BLaER1 treated with 17β-estradiol and CSF1 and Interleukin-3, amounts not matched to agents 10 nM and 100 nM (cell line): ENCODE results near the gene C2CD2.

ENCODE experiments used
- H3K27ac ChIP-seq, 11 experiments: shearing (Covaris generic); formaldehyde crosslinking; 2 replicates each; pipeline ENCODE4 v1.8.1; 2022
- H3K27me3 ChIP-seq, 11 experiments: shearing (Covaris generic); formaldehyde crosslinking; 2 replicates each; pipeline ENCODE4 v1.8.1; 2022
- H3K36me3 ChIP-seq, 11 experiments: shearing (Covaris generic); formaldehyde crosslinking; 2 replicates each; pipeline ENCODE4 v1.8.1; 2022
- H3K4me1 ChIP-seq, 10 experiments: shearing (Covaris generic); formaldehyde crosslinking; 2 replicates each; pipeline ENCODE4 v1.8.1; 2022
- H3K4me2 ChIP-seq, 11 experiments: shearing (Covaris generic); formaldehyde crosslinking; 2 replicates each; pipeline ENCODE4 v1.8.1; 2022
- H3K4me3 ChIP-seq, 10 experiments: shearing (Covaris generic); formaldehyde crosslinking; 2 replicates each; pipeline ENCODE4 v1.8.1; 2022
- H3K9ac ChIP-seq, 11 experiments: shearing (Covaris generic); formaldehyde crosslinking; 2 replicates each; pipeline ENCODE4 v1.8.1; 2022
- H3K9me3 ChIP-seq, 11 experiments: shearing (Covaris generic); formaldehyde crosslinking; replicated peaks in 1 of 11; 2 replicates each; pipeline ENCODE4 v1.8.1; 2022
- H4K20me1 ChIP-seq, 11 experiments: shearing (Covaris generic); formaldehyde crosslinking; 2 replicates each; pipeline ENCODE4 v1.8.1; 2022
- Cebpa-rat ChIP-seq, 11 experiments: shearing (Covaris generic); IDR thresholded peaks; 2 replicates each; pipeline ENCODE4 v1.8.1; 2022

Gene C2CD2

GRCh38 chr21:41877901-41878830 lies 75.7 kb downstream of the C2CD2 start:
- peaks cover 0 to 35% (median 16%) of the 10 kb centered on the region in 11 experiments; a peak in 11 of 22 replicates for H4K20me1 ChIP-seq
- H3K36me3 ChIP-seq: peaks cover 0 to 6% (median 0%) of the 10 kb centered on the region in 11 experiments; a peak in 3 of 22 replicates
- H3K4me1 ChIP-seq: peaks cover 18 to 63% (median 55%) of the 10 kb centered on the region in 10 experiments; a peak in 19 of 20 replicates
- H3K4me3 ChIP-seq: peak overlapping the region; percentile 84 to 97 (median 88)
- H3K9ac ChIP-seq: peak overlapping the region; percentile 91 to 98 (median 98)
- H3K9me3 ChIP-seq: no peaks in the 10 kb centered on the region
- H3K27me3 ChIP-seq: no peaks in the 10 kb centered on the region
- TF ChIP-seq Cebpa-rat (IDR thresholded peaks at IDR 0.05): no peak
- H3K4me2 ChIP-seq: peak overlapping the region; percentile 82 to 99 (median 96)
- peak overlapping the region; percentile 74 to 100 (median 97); a peak in 21 of 22 replicates for H3K27ac ChIP-seq

GRCh38 chr21:41876928-41877652 lies 76.7 kb downstream of the C2CD2 start:
- Histone ChIP-seq H3K27ac (peak overlapping the region in 5 of 11 experiments; percentile 96 to 99 (median 97); a peak in 8 of 22 replicates), H3K4me3 (peak overlapping the region in 5 of 10 experiments; percentile 84 to 93 (median 89); a peak in 8 of 20 replicates), H3K4me2 (peak overlapping the region; percentile 82 to 99 (median 96)), H3K27me3 (no peaks in the 10 kb centered on the region), H3K9me3 (no peaks in the 10 kb centered on the region), H4K20me1 (peaks cover 0 to 43% (median 16%) of the 10 kb centered on the region in 11 experiments; a peak in 12 of 22 replicates), H3K4me1 (peaks cover 18 to 72% (median 59%) of the 10 kb centered on the region in 10 experiments; a peak in 19 of 20 replicates), H3K36me3 (peaks cover 0 to 9% (median 0%) of the 10 kb centered on the region in 11 experiments; a peak in 3 of 22 replicates), H3K9ac (peak overlapping the region in 7 of 11 experiments; percentile 96 to 98 (median 98); a peak in 6 of 22 replicates)
- TF ChIP-seq Cebpa-rat (IDR thresholded peaks at IDR 0.05): no peak

- H3K4me3 ChIP-seq: no peak overlapping the region
- peaks cover 0 to 9% (median 0%) of the 10 kb centered on the region in 11 experiments; a peak in 3 of 22 replicates for H3K36me3 ChIP-seq
- peak overlapping the region in 10 of 11 experiments; percentile 7 to 99 (median 95); a peak in 19 of 22 replicates for H3K4me2 ChIP-seq
- H3K9me3 ChIP-seq: no peaks in the 10 kb centered on the region
- H4K20me1 ChIP-seq: peaks cover 0 to 47% (median 16%) of the 10 kb centered on the region in 11 experiments; a peak in 12 of 22 replicates
- H3K9ac ChIP-seq: no peak overlapping the region
- no peak overlapping the region for H3K27ac ChIP-seq
- peaks cover 18 to 79% (median 64%) of the 10 kb centered on the region in 10 experiments; a peak in 19 of 20 replicates for H3K4me1 ChIP-seq
- TF ChIP-seq Cebpa-rat (IDR thresholded peaks at IDR 0.05): no peak
- no peaks in the 10 kb centered on the region for H3K27me3 ChIP-seq
Measured at GRCh38 chr21:41876396-41876795, 77.4 kb downstream of the C2CD2 start.

DNA sequence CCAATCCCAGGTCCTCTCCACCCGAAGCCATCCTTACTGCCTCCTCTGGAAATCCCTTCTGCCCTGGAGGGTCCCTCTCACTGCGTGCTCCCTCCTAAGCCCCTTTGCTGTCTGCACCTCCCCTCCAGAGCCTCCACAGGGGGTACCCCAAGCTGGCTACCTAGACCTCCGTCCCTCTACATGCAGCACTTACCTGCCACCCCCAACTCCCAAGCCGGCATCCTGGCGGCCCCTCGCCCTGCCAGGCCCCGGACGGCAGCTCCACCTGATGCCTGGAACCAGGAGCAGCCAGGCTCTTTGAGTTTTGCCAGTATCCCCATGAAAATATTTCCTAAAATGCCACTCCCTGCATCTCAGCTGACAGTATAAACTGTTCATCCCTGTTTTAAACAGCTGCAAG lies 78.7 kb downstream of the C2CD2 start:
- peak overlapping the region in 8 of 11 experiments; percentile 24 to 96 (median 94); a peak in 13 of 22 replicates for H3K4me2 ChIP-seq
- TF ChIP-seq Cebpa-rat (IDR thresholded peaks at IDR 0.05): no peak
- H3K27ac ChIP-seq: 0 out of 22 replicates have a peak overlapping the region, but pooled peaks of 1 of the 11 experiments have one; percentile 16
- peaks cover 12 to 86% (median 70%) of the 10 kb centered on the region in 10 experiments; a peak in 19 of 20 replicates for H3K4me1 ChIP-seq
- H3K27me3 ChIP-seq: no peaks in the 10 kb centered on the region
- H4K20me1 ChIP-seq: peaks cover 0 to 58% (median 20%) of the 10 kb centered on the region in 11 experiments; a peak in 13 of 22 replicates
- H3K36me3 ChIP-seq: peaks cover 0 to 9% (median 0%) of the 10 kb centered on the region in 11 experiments; a peak in 3 of 22 replicates
- no peaks in the 10 kb centered on the region for H3K9me3 ChIP-seq
- H3K4me3 ChIP-seq: no peak overlapping the region; a peak in 1 of 20 replicates
- H3K9ac ChIP-seq: peak overlapping the region in 3 of 11 experiments; percentile 21 to 47 (median 40); a peak in 4 of 22 replicates

DNA sequence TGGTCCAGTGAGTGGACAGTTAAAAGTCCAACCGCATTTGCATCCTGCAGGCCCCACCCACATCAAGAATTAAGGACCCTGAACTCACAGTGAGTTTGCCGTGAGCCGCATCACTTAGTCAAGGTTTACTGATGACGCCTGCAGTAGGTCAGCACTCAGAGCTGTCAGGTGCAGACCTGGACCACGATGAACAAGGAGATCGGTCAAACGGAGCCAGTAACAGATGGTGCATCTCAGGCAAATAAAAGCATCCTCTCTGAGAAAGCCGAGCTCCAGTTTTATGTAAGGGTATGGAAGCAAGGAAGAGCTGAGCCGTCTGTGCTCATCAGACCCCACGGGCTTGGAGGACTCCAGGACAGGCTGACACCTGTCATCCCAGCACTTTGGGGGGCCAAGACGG lies 79.2 kb downstream of the C2CD2 start:
- Histone ChIP-seq H3K4me2 (peak overlapping the region in 8 of 11 experiments; percentile 24 to 96 (median 94); a peak in 13 of 22 replicates), H3K9me3 (no peaks in the 10 kb centered on the region)

GRCh38 chr21:41873426-41873825 lies 80.4 kb downstream of the C2CD2 start:
- H3K9me3 ChIP-seq: no peaks in the 10 kb centered on the region
- H3K4me1 ChIP-seq: peaks cover 17 to 96% (median 84%) of the 10 kb centered on the region in 10 experiments
- TF ChIP-seq Cebpa-rat (IDR thresholded peaks at IDR 0.05): no peak
- peak overlapping the region in 5 of 11 experiments; percentile 9 to 94 (median 48); a peak in 7 of 22 replicates for H3K4me2 ChIP-seq
- H3K4me3 ChIP-seq: no peak overlapping the region
- no peaks in the 10 kb centered on the region for H3K27me3 ChIP-seq
- H4K20me1 ChIP-seq: peaks cover 0 to 69% (median 25%) of the 10 kb centered on the region in 11 experiments; a peak in 15 of 22 replicates
- peaks cover 0 to 9% (median 0%) of the 10 kb centered on the region in 11 experiments; a peak in 3 of 22 replicates for H3K36me3 ChIP-seq
- no peak overlapping the region for H3K9ac ChIP-seq
- H3K27ac ChIP-seq: no peak overlapping the region

More for the DNA sequence above, 79.2 kb downstream of the C2CD2 start:
- Histone ChIP-seq H4K20me1 (peaks cover 0 to 61% (median 21%) of the 10 kb centered on the region in 11 experiments; a peak in 13 of 22 replicates), H3K27me3 (no peaks in the 10 kb centered on the region), H3K4me1 (peaks cover 10 to 86% (median 72%) of the 10 kb centered on the region in 10 experiments; a peak in 19 of 20 replicates), H3K9ac (peak overlapping the region in 3 of 11 experiments; percentile 21 to 47 (median 40); a peak in 4 of 22 replicates), H3K36me3 (peaks cover 0 to 9% (median 0%) of the 10 kb centered on the region in 11 experiments; a peak in 3 of 22 replicates), H3K4me3 (no peak overlapping the region; a peak in 1 of 20 replicates), H3K27ac (0 out of 22 replicates have a peak overlapping the region, but pooled peaks of 1 of the 11 experiments have one; percentile 16)
- no peak for TF ChIP-seq Cebpa-rat (IDR thresholded peaks at IDR 0.05)

- no peak overlapping the region for H3K27ac ChIP-seq
- H3K9ac ChIP-seq: no peak overlapping the region
- no peaks in the 10 kb centered on the region for H3K9me3 ChIP-seq
- H3K4me1 ChIP-seq: peaks cover 21 to 98% (median 84%) of the 10 kb centered on the region in 10 experiments
- TF ChIP-seq Cebpa-rat (IDR thresholded peaks at IDR 0.05): no peak
- H3K27me3 ChIP-seq: no peaks in the 10 kb centered on the region
- peaks cover 0 to 69% (median 25%) of the 10 kb centered on the region in 11 experiments; a peak in 15 of 22 replicates for H4K20me1 ChIP-seq
- H3K36me3 ChIP-seq: peaks cover 0 to 9% (median 0%) of the 10 kb centered on the region in 11 experiments; a peak in 3 of 22 replicates
- no peak overlapping the region for H3K4me3 ChIP-seq
- peak overlapping the region in 6 of 11 experiments; percentile 7 to 94 (median 35); a peak in 8 of 22 replicates for H3K4me2 ChIP-seq
Measured at GRCh38 chr21:41873005-41873404, 80.8 kb downstream of the C2CD2 start.
